Kidney (tissue), 14 donors: Measurements from ENCODE around the gene CLN6. TPM values are rescaled to one million over a fixed set of nuclear protein-coding genes. Genes with fewer than 3 reads are reported as not detected.
"Not testable (repeated sequence)": the region's sequence is repeated elsewhere in the genome, so short reads cannot be mapped to it uniquely, and the experiment has no call there.

Experiments
- DNase-seq, 5 donors: peaks; one replicate each; pipeline ENCODE4 v3.0.0-alpha.2; 2013 to 2020
- FAIRE-seq: peaks from 2 replicates; lab custom pipeline; 2012; peaks lifted over from hg19 to GRCh38; lab: Jason Lieb, UNC
- H3K27ac ChIP-seq, 2 donors: one replicate each; pipeline ENCODE4 v1.7.0; 2013; ENCODE audit warnings: low read depth in 2 of 2, low read length in 2 of 2, inconsistent platforms in 1 of 2
- H3K27me3 ChIP-seq: one replicate; pipeline ENCODE4 v1.7.1; 2013; ENCODE audit warnings: low read length, inconsistent platforms; ENCODE audit not compliant: control insufficient read depth, insufficient read depth
- H3K36me3 ChIP-seq, 3 donors: one replicate each; pipeline versions ENCODE4 v1.7.0 to v1.7.1; 2013; ENCODE audit warnings: low read length in 3 of 3, control low read depth in 1 of 3, inconsistent platforms in 1 of 3; ENCODE audit not compliant: insufficient read depth in 3 of 3, control insufficient read depth in 2 of 3
- H3K4me1 ChIP-seq, 3 donors: one replicate each; pipeline versions ENCODE4 v1.7.0 to v1.7.1; 2013; ENCODE audit warnings: low read length in 3 of 3, inconsistent platforms in 1 of 3, low read depth in 1 of 3; ENCODE audit not compliant: control insufficient read depth in 2 of 3, insufficient read depth in 2 of 3
- H3K4me3 ChIP-seq, 3 donors: one replicate each; pipeline versions ENCODE4 v1.7.0 to v1.8.1; 2013; ENCODE audit warnings: low read length in 3 of 3, control low read depth in 1 of 3, inconsistent platforms in 1 of 3
- H3K9ac ChIP-seq, 3 donors: one replicate each; pipeline versions ENCODE4 v1.7.0 to v1.7.1; 2013; ENCODE audit warnings: low read length in 3 of 3, control low read depth in 1 of 3, inconsistent platforms in 1 of 3
- H3K9me3 ChIP-seq, 3 donors: one replicate each; pipeline versions ENCODE4 v1.7.0 to v1.7.1; 2013; ENCODE audit warnings: low read length in 3 of 3, control low read depth in 1 of 3, inconsistent platforms in 1 of 3; ENCODE audit not compliant: control insufficient read depth in 2 of 3, insufficient read depth in 1 of 3
- CTCF ChIP-seq: IDR thresholded peaks from 3 replicates; pipeline ENCODE4 v1.5.1; 2012; ENCODE audit warnings: mild to moderate bottlenecking, moderate library complexity, borderline replicate concordance; ENCODE audit not compliant: insufficient read depth; ENCODE audit errors: extremely low read depth
- intact Hi-C: fragments of 100-400 bp; cut with DNase I; formaldehyde crosslinking; loops from one replicate; pipeline ENCODE4 v1.11.1; 2022
- polyA plus RNA-seq: library from polyadenylated mRNA; stranded (reverse); fragments of 350-450 nt; fragmentation: Illumina TruSeq; extraction: RNeasy Lipid Tissue Mini Kit (QIAGEN cat#74804); gene quantifications from one replicate; pipeline ENCODE4 v1.2.3, GENCODE V29; 2014; ENCODE audit warnings: low read depth, low replicate concordance; ENCODE audit not compliant: insufficient read depth
- total RNA-seq: library from RNA; stranded (reverse); fragmentation: NEBNext Ultra II Directional; extraction: Animal tissue kit (Norgen Biotek cat#: 25700); gene quantifications from one replicate; pipeline ENCODE4 v1.2.1, GENCODE V29; 2021
- donor health status: control.
- donor health status: control.
- donor health status: control.
- donor health status: control.
- donor health status: control.
- donor health status: DM: yes; HTN: yes; CAD: no.
- donor health status: Normal renal cell carcinoma (clear cell type).

CLN6 gene
- total and polyA plus RNA-seq, 2 donors from 2014 or later: 30.8 to 36.6 TPM

DNA sequence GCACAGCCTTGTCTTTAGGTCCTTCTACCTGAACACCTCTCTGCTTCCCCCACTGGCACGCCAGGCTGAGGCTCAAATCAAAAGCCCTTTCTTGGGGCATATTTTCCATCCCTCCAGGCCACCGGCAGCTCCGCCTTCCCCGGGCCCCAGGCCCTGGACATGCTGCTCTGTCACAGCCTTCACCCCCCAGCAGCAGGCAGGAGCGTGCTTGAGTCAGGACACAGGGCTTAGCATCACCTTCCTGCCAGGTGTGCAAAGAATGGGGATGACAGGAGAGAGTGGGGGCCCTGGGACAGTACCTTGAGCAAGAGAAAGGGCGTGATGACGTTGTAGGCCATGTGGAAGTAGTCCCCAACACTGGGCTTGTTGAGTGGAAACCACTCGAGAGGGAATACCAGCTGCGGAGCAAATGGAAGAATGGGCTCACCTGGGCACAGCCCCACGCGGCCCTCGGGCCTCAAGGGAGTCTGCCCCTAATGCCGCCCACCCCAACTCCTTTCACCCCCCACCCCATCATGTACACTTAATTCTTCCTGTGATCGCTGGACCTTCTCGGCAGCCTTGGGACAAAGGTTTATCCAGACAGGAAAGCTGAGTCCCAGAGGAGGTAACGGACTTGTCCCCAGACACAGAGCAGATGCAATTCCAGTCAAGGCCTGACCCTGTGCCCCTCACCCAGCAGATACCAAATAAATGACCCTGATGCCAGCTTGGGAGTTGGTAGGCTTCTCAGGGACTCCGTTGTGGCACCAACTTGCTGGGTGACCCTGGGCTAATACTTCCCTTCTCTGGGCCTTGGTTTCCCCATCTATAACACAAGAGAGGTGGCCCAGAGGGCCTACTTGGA lies 15.3 kb downstream of the CLN6 start:
- DNase-seq: peak in 2 of 5 donors; percentile 27 to 48
- intact Hi-C loops: no loop called here
- no peak overlapping the region for H3K27ac ChIP-seq

DNA sequence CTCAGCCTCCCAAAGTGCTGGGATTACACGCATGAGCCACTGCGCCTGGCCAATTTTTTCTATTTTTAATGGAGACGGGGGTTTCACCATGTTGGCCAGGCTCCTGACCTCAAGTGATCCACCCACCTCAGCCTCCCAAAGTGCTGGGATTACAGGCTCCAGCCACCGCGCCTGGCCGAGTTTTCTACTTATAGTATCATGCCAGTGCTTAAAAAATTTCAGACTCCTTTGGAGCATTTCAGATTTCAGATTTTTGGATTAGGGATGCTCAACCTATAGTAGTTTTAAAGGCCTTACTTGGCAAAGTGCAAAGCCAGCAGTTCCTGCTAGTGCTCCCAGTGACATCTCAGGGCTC lies 16.1 kb downstream of the CLN6 start:
- H3K9ac ChIP-seq, H3K4me3 ChIP-seq, H3K4me1 ChIP-seq, FAIRE-seq, H3K27me3 ChIP-seq, H3K27ac ChIP-seq, H3K36me3 ChIP-seq, H3K9me3 ChIP-seq, intact Hi-C loops: not testable (repeated sequence)
- DNase-seq: peak in 2 of 5 donors; percentile 11 to 14

More for the DNA sequence above, 15.3 kb downstream of the CLN6 start:
- H3K27me3 ChIP-seq: no peaks in the 10 kb centered on the region
- H3K36me3 ChIP-seq: peaks cover 0 to 2% (median 0%) of the 10 kb centered on the region in 3 donors
- FAIRE-seq: no peak
- no peak overlapping the region for H3K9ac ChIP-seq
- no peak overlapping the region for H3K4me3 ChIP-seq
- H3K4me1 ChIP-seq: peaks cover 0 to 3% (median 0%) of the 10 kb centered on the region in 3 donors
- no peak for TF ChIP-seq CTCF
- no peaks in the 10 kb centered on the region for H3K9me3 ChIP-seq

- Histone ChIP-seq H3K27ac (no peak overlapping the region), H3K9ac (no peak overlapping the region), H3K36me3 (peaks cover 0 to 2% (median 0%) of the 10 kb centered on the region in 3 donors), H3K9me3 (no peaks in the 10 kb centered on the region), H3K4me3 (no peak overlapping the region), H3K4me1 (peaks cover 0 to 3% (median 0%) of the 10 kb centered on the region in 3 donors), H3K27me3 (no peaks in the 10 kb centered on the region)
- FAIRE-seq (no peak), DNase-seq (peak in 1 of 5 donors; percentile 38)
- TF ChIP-seq CTCF: no peak
- intact Hi-C loops: no loop called here
Observed at GRCh38 chr15:68211656-68212320, 17.7 kb downstream of the CLN6 start.
